UCSD-AML1 (cell line): ENCODE results near the gene ULBP2.
"Not testable (repeated sequence)": the region's sequence is repeated elsewhere in the genome, so short reads cannot be mapped to it uniquely, and the experiment has no call there.

ENCODE experiments used
- DNase-seq: peaks from one replicate; lab custom pipeline; 2025; ENCODE audit not compliant: unreplicated experiment; lab: John Stamatoyannopoulos, UW

Gene ULBP2

GRCh38 chr6:149908480-149908879 is 33.3 kb upstream of the ULBP2 start:
- DNase-seq, result not testable (repeated sequence)

DNA sequence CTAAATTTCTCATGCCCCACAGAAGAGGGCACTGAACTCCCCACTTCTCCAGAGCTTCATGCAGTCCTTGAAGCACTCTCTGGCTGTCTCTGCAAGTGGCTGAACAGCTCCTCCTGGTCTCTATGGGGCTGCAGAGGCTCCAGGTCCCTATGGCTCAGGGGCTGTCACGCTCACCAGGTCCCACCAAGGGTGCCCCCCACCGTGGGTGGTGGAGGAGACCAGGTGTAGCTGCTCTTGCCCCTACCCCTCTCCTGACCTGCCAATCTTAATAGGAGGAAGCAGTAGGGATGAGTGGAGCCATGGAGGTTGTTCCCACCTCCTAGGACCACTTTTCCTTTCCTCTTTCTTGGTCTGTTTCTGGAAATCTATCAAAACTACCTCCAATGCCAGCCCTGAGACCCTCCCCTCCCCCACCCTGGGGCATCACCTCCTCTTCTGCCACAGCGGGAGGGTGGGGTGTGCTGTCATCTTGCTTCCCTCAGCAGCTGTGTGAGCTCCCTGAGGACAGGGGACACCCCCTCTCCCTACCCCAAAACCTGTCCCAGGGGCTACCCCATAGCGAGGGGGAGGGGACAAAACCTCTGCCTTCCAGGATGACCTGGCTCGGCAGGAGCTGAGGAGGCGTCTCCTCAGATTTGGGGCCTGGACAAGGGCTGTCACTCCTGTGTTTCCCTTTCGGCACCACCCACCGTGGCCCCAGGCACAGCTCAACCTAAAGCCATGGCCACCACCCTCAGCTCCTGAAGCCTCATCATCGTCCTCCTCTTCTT is 31.9 kb upstream of the ULBP2 start:
- DNase-seq, result no peak

GRCh38 chr6:149910721-149911151 is 31.1 kb upstream of the ULBP2 start:
- DNase-seq, result no peak

GRCh38 chr6:149912680-149913079 is 29.1 kb upstream of the ULBP2 start:
- not testable (repeated sequence) for DNase-seq

GRCh38 chr6:149913085-149913484 is 28.7 kb upstream of the ULBP2 start:
- no peak for DNase-seq

DNA sequence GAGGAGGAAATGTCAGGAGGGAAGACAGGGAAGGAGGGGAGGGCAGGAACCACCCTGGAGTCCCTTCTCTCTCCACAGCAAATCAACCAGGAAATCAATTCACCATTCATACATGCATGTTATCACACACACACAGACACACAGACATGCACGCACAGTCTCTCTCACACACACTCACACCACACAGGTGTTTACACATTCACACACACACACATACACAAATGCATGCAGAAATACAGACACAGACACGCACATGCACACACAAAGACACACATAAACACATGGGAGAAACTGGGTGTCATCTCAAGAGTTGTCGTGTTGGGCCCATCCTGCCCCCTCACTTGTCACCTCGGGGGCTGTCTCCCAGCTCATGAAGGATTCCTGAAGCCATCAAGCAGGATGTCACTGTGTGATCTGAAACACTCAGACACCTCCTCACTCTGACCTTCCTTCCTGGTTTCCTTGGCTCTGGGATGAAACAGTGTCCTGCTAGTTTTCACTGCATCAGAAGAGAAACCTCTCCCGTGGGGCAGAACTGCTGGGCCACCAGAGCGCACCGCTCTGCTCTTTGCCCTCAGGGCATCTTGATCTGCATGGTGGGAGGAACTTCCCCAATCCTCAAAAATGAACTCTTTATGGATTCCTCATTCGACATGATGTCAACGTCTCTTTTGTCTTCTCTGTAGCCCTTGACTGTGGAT is 28.1 kb upstream of the ULBP2 start:
- no peak for DNase-seq

DNA sequence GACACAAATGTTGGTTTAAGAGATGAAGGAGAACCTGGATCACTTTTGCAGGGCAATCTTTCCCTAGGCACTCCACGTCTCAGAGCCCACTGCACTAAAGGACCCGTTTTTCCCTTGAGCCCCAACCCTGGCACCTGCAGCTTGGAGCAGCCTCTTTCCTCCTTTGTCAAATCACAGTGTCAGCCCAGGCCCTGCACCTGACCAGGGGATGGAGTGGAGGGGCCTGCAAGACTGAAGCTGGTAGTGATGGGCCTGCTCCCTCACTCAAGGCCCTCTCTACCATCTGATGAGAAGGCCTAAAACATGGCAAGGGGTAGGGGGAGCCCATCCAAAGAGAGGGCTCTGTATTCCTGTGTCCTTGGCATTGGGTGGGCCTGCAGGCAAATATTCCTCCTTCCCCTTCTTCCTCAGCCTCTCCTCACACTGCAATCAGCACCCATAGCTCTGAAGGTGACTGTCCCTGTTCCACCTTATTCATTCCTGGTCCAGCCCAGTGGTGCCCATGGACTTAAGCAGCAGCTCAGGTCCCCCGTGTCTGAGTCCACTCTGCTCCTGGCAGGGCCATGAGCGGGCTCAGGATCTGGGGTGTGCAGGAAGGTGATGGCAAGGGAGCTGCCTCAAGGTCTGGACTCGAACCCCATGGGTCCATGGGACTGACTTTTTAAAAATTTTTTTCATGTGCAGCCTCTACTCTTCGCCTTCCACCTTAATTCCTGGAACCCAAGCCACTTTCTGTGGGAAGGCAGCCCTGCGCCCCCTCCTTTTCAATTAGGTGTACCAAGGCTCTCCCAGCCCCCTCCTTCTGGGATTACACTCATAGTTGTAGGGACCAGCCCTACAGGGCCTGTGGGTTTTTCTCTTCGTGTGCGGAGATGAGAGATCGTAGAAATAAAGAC is 25.6 kb upstream of the ULBP2 start:
- no peak for DNase-seq

DNA sequence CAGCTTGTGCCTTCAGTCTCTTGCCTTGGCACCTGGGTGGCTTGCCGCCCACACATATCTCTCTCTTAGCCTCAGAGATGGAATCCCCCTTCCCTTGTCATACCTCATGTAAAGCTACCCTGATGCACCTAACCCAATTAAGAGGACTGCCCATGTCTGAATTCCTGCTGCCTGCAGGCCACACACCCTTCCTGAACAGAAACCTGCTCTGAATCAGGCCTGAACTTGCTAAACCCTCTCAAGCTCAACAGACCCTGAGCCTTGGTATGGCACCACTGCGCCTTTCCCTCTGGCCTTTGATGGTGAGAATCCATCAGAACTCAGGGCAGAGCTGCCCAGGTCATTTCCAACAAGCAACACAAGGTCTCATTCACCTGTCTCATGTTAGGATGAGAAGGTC is 24.1 kb upstream of the ULBP2 start:
- DNase-seq, result no peak

DNA sequence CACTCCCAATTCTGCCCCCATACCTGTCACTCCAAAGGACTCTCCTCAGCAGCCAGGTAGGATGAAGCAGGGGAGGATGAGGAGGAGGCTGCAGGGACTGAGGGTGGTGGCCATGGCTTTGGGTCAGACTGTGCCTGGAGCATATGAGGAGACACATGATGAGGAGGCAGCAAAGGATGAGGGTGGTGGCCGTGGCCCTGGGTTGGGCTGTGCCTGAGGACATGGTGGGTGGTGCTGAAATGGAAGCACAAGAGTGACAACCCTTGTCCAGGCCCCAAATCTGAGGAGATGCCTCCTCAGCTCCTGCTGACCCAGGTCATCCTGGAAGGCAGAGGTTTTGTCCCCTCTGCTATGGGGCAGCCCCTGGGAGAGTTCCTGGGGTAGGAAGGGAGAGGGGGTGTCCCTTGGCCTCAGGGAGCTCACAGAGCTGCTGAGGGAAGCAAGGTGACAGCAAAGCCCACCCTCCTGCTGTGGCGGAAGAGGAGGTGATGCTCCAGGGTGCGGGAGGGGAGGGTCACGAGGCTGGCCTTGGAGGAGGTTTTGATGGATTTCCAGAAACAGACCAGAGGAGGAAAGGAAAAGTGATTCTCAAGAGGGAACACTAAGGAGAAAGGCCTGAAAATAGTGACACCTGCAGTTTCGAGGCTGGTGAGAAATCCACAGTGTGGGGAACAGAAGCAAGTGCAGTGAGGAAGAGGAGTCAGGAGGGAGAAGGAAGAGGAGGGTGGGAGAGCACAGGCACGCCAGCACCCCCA is 23.5 kb upstream of the ULBP2 start:
- DNase-seq, result no peak

DNA sequence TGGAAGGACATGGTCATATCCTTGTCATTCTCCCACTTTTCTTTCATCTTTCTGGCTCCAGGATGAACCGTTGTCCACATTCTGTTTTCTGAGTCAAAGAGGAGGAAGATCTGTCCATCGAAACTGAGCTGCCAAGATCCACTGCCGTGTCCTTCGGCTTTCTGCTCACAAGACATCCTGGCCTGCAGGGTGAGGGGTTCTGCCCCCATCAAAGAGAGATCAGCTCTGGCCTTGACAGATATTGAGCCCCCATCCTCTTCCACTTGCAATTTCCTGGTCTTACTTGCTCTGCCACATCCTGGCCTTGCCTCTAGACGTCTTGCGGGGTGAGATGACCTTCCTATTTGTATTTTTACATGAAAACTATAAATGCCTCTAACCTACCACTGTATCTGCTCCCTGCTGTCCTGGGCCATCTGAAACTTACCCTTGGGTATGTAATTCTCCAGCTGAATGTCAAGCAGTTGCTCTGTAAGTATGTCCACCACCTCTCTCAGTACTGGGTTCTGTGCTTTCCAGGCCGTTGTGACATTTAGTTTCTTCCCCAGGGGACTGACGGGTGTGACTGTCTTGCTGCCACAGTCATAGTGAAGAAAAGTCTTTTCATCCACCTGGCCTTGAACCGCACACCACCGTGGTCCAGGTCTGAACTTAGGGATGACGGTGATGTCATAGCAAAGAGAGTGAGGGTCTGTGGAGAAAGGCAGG is 22.5 kb upstream of the ULBP2 start:
- not testable (repeated sequence) for DNase-seq

- DNase-seq, result no peak
Observed at GRCh38 chr6:149919834-149920225, 22.0 kb upstream of the ULBP2 start.

DNA sequence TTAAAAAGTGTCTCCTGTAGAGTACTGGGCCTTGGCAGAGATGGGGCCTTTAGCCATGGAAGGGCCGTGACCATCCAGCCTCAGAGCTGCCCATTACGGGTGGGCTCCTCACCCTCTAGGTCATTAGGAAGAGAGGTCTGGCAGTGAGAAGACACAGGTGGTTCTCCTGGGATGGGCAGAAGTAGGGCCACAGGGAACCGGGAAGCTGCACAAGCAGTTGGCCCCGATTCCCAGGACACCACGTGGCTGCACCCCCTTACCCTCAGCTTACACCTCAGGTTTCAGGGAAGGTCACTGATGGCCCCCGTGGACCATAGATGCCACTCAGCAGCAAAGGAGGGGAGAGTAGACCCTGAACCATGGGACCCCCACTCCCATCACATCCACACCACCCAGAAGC is 20.5 kb upstream of the ULBP2 start:
- no peak for DNase-seq

- DNase-seq, result not testable (repeated sequence)
Observed at GRCh38 chr6:149922091-149922490, 19.7 kb upstream of the ULBP2 start.

DNA sequence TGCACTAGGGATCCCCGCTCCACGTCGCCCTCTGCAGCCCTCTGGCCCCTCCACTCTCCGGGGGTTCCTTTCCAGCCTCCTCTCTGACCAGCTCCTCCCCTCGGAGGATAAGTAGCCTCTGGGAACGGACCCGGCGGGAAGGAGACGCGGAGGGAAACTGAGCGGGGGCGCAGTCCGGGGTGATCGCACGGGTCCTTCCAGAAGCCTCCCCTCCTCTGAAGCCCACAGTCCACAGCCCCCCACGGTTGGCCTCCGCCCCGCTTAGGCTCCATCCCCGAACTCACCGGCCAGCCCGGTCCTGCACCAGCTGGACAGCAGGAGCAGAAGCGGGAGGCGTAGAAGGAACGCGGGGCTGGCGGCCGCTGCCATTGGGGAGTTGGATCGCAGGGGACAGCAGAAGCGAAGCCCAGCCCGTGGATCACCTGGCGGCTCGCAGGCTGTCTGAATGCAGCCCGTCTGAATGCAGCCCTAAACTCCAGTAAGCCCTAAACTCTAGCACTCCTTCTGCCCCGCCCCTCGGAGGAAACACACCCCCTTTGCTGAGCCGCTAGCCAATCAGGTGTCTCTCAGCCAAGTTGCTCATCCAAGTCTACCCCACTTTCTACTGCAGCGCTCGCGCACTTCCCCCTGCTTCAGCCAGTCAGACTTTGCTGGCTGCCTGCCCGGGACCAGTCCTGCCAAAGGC is 19.0 kb upstream of the ULBP2 start, which contains the start of gene RAET1G:
RAET1G (minus strand) TSS at position 480 of the 685 bp plus-strand sequence; CDS start at position 369, 111 bp downstream.
- peak; percentile 84 for DNase-seq

DNA sequence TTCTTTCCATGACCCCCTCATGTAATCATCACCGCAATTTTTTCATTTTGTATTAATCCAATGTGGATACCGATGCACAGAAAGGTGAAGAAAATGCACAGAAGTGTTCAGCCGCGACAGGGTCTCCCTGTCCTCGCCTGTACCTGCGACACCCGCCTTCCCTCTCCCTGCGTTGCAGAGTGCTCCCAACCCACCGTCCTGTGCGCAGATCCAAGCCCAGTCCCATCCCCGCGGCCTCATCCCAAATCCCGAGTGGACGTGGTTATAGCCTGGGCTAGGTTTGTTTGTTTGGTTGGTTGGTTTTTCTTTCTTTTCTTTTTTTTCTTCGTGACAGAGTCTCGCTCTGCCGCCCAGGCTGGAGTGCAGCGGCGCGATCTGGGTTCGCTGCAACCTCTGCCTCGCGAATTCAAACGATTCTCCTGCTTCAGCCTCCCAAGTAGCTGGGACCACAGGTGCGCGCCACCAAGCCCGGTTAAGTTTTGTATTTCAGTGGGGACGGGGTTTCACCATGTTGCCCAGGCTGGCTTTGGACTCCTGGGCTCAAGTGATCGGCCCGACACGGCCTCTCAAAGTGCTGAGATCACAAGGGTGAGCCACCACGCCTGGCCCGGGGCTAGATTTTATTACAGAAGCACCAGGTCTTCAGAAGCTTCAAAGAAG is 18.4 kb upstream of the ULBP2 start:
- DNase-seq, result no peak

DNA sequence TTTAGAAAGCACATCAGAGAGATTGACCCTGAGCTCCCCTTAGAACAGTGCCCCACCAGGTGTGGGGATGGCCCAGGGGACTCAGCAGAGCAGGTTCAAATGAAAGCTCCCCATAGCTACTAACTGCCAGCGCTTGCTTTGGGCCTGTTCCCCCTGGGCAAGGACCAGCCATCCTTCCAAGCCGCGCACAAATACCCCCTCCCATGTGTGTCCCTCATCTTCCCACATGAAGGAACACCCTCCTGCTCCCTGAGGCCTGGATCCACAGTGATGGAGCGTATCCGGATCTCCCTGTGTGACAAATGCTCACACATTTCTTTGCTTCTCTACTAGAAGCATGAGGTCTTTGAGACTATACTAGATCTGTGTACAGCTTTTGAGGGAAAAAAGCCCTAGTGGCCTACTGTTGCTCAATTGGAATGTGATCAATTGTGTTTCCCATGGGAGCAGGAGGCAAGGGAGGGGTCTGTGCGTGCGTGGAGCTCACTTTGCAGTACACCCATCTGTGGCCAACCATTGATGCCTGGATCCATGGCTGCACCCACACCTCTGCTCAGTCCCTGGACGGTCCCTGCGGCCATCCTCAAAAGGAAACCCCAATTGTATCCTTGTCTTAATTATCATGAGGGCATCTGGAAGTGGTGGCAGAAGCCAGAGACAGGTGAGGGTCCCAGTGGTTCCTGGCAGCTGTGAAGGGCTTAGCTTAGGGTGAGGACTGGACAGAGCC is 17.4 kb upstream of the ULBP2 start:
- DNase-seq, result no peak

GRCh38 chr6:149924933-149925252 is 16.9 kb upstream of the ULBP2 start:
- no peak for DNase-seq

- peak; percentile 59 for DNase-seq
Observed at GRCh38 chr6:149925253-149925973, 16.4 kb upstream of the ULBP2 start.
